ENCODE data around the gene ZNF70.

ZNF70 gene

DNA sequence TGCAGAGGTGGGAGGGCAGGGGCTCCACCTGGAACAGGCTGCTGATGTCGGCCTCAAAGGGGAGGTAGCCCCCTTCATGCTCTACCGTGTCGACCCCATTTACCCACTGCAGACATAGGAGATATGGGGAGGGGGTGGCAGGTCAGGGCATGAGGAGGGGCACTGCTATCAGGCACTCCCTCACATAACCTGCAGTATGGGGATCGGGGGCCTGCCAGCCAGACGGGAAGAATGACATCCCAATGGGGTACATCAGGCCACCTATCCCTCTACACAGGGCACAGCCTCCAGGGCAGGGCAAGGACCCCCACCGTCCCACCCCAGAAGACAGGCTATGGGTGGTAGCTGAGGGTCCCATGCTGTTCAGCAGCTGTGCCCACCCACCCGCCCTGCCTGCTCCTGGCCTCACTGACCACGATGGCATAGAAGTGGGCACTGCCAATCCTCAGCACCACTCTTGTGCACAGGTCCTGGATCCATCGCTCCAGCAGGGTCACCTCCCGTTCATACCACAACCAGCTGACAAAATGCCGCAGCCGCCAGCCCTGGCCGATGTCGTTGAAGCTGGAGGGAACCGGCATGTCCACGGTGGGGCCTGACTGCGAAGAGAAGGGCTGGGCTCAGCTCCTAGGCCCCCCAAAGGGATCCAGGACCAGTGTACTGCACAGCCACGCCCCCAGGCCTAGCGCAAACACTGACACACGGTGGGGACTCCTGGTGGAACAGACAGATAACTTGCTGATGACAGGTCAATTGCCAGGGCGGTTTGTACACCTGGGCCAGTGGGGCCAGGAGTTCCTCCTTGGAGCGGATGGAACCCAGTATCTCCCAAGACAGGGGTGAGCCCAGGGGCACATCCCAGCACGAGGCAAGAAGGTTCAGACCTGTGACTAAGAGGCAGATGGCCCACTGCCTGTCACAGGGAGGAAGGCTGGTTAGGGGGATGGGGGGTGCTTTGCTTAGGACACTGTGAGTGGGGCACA is 36.0 kb downstream of the ZNF70 start:
- DNase-seq: no peak

DNA sequence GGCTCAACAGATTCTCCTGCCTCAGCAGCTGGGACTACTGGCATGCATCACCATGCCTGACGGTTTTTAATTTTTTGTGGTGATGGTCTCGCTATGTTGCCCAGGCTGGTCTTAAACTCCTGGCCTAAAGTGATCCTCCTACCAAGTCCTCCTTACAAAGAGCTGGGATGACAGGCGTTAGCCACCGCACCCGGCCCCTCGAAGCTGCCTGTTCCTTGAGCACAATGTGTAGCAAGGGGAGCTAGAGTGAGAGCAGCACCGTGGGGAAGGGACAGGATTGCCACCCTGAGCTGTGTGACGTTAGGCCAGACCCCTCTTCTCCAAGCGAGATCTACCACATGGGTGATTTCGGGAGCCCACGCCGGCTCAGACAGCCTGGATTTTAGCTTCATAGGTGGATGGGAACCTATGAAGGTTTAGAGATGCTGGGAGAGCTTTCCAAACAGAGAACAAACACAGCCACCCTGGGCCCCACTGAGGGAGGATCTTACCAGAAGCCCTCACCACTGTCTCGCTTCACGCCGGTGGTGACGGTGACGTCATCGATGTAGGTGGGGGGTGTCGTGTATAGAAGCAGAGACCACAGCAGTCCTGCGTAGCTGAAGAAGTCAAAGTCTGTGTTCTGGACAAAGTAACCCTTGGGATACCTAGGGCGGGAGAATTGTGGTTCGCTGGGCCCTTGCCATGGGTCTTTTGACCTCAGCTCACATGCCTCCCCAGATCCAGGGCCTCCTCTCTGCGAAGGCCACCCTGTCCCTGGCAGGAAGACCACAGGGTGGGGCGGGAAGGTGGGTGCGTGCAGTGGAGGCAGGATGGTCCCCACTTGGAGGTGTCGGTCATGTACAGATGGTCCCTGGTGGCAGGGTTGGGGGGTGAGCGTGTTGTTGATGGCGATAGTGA is 37.0 kb downstream of the ZNF70 start:
- no peak for DNase-seq

DNA sequence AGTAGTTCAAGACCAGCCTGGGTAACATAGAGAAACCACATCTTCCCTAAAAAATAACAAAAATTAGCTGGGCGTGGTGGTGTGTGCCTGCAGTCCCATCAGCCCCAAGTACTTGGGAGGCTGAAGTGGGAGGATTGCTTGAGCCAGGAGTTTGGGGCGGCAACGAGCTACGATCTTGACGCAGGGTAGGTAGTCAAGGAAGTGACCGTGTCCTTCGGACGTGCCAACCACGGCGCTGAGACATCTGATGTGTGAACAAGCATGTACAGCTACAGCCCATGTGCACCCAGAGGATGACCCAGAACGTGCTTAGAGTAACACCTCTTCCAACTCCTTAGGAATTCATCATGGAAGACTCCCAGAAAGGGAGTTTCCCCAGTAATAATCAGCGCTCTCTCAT is 38.7 kb downstream of the ZNF70 start:
- no peak for DNase-seq

DNA sequence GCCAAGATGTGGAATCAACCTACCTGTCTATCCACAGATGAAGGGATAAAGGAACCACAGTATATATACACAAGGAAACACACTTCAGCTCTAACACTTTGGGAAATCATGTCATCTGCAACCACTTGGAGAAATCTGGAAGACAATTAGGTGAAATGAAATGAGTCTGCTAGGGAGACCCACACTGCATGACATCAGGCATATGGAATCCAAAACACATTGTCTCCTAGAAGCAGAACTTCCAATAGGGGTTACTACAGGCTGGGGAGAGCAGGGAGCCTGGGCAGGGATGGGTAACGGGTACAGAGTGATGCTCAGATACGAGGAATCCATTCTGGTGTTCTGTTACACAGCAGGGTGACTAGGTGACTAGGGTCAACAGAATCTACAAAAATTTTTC is 41.8 kb downstream of the ZNF70 start:
- DNase-seq: no peak

DNA sequence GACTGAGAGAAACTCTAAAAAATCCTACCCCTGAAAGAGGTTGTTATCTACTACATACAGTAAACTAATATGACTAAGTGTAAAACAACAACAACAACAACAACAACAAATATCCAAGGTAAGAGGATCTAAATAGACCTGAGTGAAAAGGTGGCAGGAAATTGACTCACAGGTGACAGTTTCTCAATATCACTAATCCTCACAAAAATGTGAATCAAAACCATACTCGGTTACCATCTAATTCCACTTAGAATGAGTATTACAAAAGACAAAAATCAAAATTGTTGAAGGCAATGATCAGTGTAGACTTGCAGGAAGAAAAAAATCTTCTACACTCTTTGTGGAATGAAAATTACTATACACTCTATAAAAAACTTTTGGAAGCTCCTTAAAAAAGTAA is 42.6 kb downstream of the ZNF70 start:
- no peak for DNase-seq

DNA sequence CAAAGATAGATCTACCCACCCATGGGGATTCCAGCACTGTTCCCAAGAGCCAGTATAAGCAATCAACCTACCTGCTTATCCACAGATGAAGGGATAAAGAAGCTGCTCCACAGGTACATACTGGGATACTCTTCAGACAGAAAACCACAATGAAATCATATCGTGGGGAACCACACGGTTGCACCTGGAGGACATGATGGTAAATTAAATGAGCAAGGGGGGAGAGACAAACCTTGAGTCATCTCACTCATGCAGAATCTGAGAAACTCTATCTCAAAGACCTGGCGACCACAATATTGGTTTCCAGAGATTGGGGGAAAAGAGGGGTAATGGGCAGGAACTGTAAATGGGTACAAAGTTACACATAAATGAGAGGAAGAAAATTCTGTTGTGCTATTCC is 45.6 kb downstream of the ZNF70 start:
- DNase-seq: no peak

DNA sequence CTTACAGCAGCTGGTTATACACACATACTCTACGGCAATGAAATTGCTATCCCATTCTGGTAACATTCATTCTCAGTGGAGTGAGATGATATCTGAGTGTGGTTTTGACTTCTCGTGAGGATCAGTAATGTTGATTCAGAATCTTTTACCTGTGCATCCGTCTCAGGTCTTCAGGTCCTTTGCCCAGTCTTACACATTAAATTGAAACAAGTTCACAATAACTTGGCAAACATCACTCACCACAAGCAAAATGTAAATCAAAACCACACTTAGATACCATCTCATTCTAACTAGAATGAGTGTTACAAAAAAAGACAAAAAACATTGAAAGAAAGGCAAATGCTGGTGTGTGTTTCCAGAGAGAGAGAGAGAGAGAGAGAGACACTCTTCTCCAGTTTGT is 46.1 kb downstream of the ZNF70 start:
- no peak for DNase-seq

DNA sequence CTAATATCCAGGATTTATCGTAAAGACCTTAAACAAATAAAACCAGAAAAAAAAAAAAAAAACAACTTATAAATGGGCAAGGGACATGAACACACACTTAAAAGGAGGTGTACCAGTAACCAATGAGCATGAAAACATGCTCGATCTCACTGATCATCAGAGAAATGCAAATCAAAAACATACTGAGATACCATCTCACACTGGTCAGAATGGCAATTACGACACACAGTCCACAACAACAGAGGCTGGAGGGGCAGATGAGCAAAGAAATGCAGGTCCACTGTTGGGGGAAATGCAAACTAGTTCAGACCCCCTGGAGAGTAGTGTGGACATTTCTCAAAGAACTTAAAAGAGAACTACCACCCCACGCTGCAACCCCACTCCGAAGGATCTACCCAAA is 46.9 kb downstream of the ZNF70 start:
- no peak for DNase-seq

DNA sequence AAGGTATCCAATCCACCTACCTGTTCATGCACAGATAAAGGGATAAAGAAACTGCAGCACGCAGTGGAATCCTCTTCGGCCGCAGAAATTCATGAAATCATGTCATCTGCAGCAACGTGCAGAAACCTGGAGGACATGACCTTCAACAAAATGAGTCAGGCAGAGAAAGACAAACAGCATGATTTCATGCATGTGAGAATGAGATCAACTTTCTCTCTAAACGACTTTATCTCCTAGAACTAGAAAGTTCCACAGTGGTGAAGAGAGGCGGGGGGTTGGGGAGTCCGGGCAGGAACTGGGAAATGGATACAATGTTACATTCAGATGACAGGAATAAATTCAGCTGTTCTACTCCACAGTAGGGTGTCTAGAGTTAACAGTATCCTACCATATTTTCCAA is 50.2 kb downstream of the ZNF70 start:
- no peak for DNase-seq

DNA sequence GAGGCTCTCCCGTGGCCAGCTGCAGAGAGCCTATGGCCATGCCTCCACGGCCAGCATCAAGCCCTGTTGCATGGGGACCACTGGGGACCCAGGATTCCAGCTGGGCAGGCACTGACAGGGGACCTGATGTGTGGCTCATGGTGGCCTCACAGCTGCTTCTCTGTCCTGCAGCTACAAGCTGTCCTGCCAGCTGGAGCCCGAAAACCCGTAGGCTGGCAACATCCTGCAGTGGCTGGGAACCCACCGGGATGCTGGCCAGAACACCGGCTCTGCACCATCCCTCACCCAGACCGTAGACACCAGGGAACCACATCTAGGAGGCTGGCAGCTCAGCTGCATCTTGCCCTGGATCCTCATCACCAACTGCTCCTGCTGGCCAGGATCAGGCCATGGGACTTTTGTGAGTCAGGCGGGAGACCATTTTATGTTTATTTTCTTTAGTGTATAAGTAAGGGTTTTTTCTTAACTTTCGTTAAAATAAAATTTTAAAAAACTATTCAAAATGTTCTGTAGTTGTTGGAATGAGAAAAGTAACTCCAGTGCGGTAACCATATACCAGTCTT is 52.2 kb downstream of the ZNF70 start:
- no peak for DNase-seq

DNA sequence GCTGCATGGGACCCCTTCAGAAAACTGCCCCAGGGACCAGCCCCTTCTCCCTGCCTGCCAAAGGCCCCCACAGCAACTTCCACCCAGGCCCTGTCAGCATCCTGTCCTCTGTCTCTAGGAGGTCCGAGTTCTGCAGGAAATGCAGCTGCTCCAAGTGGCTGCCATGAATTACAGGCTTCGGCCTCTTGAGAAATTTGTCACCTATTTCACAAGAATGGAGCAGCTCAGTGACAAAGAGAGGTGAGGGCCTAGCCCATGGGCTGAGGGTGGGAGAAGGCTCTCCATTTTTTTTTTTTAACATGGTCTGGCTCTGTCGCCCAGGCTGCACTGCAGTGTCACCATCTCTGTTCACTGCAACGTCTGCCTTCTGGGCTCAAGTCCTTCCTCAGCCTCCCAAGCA is 52.8 kb downstream of the ZNF70 start:
- no peak for DNase-seq

DNA sequence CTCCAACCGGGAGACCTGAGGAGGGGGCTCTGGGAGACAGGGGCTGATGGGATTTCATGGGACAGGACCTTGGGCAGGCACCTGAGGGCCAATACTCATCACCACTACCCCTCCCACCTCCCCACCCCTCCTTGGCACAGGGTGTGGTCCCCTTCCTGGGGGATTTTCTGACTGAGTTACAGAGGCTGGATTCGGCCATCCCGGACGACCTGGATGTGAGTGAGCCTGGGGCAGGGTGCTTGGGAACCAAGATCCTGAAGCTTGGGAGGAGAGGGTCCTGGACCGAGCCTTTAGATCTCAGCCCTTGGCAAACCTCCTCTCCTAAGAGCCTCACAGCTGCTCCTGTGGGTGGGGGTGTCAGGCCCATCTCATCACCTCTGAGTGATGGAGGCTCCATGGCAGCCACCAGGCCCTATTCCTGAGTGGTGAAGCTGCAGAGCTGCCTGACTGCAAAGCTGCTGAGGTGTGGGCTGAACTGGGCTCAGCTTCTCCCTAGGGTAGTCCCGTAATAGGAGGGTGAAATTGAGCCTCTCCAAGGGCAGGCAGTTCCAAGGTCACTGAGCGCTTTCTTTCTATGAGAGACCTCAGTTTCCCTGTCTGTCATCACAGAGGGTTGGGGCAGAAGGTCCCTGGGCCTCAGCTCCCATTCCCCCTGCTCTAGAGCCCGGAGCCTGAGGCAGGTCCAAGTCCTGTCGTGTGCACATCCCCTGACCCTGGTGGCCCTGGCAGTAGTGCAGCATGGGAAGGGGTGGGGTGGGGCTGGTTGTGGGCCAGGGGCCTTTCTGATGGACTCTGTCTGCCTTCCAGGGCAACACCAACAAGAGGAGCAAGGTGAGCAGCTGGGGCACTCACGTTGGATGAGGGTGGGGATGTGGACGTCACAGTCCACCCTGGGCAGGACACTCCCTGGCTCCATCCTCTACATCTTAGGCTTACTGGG is 53.6 kb downstream of the ZNF70 start:
- no peak for DNase-seq

DNA sequence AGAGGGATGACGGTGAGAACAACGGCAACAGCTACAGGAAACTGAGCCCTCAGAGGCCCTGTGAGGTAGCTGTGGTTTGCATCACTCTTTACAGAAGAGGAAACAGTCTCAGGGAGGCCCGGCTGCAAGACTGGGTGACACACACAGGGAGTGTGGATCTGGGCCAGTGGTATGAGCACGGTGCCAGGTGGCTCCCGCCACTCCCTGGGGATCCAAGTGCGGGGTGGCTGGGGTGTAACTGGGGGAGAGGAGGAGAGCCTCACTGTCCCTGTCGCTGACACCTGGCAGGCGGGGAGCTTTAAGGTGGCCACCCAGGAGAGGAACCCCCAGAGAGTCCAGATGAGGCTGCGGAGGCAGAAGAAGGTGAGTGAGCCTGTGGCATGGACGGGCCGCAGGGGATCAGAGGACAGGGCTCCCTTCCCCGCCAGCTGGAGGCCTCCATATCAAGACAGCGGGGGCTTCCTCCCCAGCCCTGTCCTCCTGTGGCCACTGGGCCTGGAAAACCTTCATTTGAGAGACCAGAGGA is 54.5 kb downstream of the ZNF70 start:
- DNase-seq: no peak

DNA sequence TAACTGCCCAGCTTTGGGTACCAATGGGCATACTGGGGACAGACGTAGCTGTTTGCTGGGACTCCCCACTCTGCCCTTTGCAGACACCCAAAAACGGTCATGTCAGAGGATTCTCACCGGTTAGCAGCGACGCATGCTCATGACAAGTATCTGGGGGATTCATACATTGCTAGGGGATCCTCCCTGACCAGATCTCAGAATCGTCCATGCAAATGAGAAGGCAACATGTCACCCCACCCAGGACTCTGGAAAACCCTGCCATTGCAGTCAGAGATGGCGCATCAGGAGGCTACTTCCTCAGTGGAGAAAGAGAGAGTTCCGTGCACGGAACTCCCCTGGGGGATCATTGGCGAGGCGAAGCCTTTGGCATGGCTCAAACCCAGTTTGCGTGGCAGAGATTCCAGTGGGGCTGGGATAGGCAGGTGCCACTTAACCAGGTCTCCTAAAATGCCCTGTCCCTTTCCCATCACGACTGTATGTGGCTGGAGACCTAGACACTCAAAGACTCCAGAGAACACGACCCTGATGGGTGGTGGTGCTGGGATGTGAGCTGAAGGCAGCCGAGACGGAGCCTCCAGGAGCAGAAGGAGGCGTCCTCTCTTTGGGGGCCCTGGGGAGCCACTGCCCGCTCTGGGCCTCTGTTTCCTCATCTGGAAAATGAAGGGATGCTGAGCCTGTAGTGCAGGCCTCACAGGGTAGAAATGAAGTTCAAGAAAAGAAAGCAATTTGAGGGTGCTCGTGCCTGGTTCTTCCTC is 55.2 kb downstream of the ZNF70 start:
- no peak for DNase-seq

DNA sequence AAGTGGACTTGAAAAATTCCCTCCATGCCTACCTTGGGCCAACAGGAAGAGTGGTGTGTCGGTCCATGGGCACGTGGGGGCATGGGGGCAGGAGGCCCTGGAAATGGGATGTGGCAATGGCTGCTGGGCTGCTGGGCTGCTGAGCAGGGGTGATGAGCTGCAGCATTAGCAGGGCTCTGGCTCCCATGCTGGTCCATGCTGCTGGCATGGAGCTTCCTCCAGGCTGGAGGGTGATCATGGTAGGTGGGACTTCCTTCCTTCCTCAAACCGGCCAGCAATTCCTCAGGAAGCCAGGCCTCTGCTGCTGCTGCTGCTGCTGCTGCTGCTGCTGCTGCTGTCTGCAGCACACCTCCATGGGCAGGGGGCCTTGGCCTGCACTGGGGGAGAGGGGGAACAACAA is 55.8 kb downstream of the ZNF70 start:
- DNase-seq: no peak

DNA sequence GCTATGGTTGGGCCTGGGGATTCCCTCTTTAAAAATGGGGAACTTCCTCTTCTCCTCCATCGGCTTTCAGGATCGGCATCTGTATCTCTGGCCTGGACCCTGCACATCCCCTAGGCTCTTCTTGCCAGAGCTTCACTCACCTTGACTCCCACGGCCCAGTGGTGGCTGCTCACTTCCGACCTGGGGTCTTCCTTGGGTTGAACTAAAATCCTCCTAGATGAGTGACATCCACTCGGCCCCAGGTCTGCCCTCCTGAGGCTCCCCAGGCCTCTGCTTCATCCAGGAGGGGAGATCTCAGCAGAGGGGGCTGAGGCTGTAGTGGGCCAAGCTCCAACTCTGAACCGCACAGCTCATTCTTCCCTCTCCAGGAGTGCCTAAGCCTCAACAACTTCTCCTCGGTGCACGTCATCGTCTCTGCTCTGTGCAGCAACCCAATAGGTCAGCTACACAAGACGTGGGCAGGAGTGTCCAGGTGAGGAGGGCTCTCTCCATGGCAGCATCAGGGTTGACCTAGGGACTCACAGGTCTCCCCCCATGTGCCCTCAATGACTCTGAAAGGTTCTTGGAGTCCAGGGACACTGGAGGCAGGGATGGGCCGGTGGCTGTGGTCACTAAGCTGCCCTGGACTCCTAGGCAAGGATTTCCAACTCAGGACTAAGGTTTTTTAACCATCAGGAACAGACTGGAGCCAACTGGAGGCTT is 56.8 kb downstream of the ZNF70 start:
- DNase-seq: no peak

DNA sequence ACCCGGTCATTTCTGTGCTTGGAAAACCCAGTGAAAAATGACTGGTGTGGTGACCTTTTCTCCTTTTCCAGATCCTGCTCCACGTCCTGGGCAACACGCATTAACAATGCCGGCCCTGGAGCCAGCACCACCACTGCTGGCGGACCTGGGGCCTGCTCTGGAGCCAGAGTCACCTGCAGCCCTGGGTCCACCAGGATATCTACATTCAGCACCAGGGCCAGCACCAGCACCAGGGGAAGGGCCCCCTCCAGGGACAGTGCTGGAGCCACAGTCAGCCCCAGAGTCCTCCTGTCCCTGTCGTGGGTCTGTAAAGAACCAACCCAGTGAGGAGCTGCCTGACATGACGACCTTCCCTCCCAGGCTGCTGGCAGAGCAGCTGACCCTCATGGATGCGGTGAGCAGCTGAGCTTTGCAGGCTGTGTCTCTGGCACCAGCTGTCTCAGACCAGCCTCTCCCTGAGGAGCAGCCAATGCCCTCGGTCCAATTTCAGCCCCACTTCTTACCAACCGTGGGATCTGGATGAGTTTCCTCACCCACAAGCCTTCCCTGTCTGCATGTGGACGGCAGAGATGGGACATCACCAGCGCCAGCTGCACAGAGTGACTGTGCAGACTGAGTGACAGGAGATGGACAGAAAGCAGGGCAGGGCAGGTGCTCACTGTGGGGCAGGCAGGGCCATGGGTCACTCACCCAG is 58.2 kb downstream of the ZNF70 start:
- DNase-seq: no peak

DNA sequence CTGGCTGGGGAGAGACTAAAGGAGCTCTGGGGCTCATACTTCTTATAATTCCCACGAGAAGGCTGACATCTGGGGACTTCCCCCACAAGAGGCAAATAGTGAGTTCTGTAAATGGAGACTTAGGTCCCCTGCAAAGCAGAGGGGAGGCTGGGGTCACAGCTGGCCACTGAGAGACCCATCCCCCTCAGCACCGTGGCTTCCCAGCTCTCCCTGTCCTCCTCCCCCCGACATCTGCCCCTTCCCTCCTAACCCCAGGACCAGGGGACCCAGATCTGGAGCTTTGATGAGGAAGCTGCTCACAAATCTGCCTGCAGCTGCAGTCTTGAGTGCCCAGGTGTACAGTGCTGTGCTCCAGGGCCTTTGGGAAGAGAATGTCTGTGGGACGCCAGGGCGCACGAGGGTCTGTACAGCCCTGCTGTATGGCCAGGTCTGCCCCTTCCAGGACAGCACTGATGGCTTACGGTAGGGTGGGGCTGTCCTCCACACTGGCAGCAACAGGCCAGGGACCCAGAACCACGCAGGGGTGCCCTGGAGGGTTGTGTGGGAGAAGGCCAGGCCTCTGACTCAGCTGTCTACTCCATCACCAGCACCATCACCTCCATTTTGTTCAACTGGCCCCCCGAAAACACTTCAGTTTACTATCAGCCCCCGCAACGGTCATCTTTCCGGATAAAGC is 59.0 kb downstream of the ZNF70 start:
- DNase-seq: no peak

DNA sequence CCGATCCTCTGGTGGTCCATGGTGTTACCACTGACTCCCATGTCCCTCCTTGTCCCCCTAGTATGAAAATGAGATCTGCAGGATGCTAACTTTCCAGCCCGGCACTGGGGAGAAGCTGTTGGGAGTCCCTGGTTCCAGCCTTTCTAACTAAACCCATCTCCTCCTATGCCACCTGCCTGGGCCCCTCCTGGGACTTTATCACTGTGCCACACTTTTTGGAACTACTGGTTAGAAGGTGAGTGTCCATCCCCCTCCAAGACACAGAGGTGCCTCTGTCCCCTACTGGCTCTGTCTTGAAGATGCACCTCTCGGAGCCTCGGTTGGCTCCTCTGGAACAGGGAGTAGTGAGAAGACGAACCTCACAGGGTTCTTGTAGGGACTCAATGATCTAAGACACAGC is 60.2 kb downstream of the ZNF70 start, which contains the start of gene RGL4:
Gene RGL4 (plus strand): TSS at position 301 of the 400 bp plus-strand sequence. CDS start 1,018 bp downstream, outside the sequence.
- DNase-seq: no peak
